Measurements from ENCODE around the gene ANXA8.
"Not testable (repeated sequence)": the region's sequence is repeated elsewhere in the genome, so short reads cannot be mapped to it uniquely, and the experiment has no call there.

ANXA8 gene

GRCh38 chr10:47462577-47463358 lies 21.1 kb downstream of the ANXA8 start:
- not testable (repeated sequence) for DNase-seq

GRCh38 chr10:47461261-47461687 lies 22.6 kb downstream of the ANXA8 start:
- peak; percentile 9 for DNase-seq

- no peak for DNase-seq
These were observed 25.3 kb downstream of the ANXA8 start for GRCh38 chr10:47458466-47459154.

- no peak for DNase-seq
These were observed 26.1 kb downstream of the ANXA8 start for GRCh38 chr10:47457826-47458225.

GRCh38 chr10:47457528-47457820 lies 26.4 kb downstream of the ANXA8 start:
- DNase-seq = no peak

- DNase-seq = no peak
These were observed 27.0 kb downstream of the ANXA8 start for GRCh38 chr10:47456794-47457527.

GRCh38 chr10:47456079-47456785 lies 27.7 kb downstream of the ANXA8 start:
- DNase-seq = no peak

GRCh38 chr10:47455350-47456078 lies 28.4 kb downstream of the ANXA8 start:
- DNase-seq = not testable (repeated sequence)

- no peak for DNase-seq
These were observed 29.2 kb downstream of the ANXA8 start for GRCh38 chr10:47454780-47455058.

- no peak for DNase-seq
These were observed 29.7 kb downstream of the ANXA8 start for GRCh38 chr10:47454008-47454779.

GRCh38 chr10:47453141-47454007 lies 30.5 kb downstream of the ANXA8 start:
- no peak for DNase-seq

- DNase-seq = no peak
These were observed 31.3 kb downstream of the ANXA8 start for GRCh38 chr10:47452495-47453140.

GRCh38 chr10:47451998-47452494 lies 31.9 kb downstream of the ANXA8 start:
- DNase-seq = no peak

GRCh38 chr10:47451273-47451997 lies 32.5 kb downstream of the ANXA8 start:
- DNase-seq = no peak

- no peak for DNase-seq
These were observed 33.5 kb downstream of the ANXA8 start for GRCh38 chr10:47450442-47450841.

GRCh38 chr10:47449979-47450378 lies 33.9 kb downstream of the ANXA8 start:
- no peak for DNase-seq

- no peak for DNase-seq
These were observed 34.6 kb downstream of the ANXA8 start for GRCh38 chr10:47449102-47449978.

GRCh38 chr10:47447705-47448104 lies 36.2 kb downstream of the ANXA8 start:
- DNase-seq = no peak

All from NCI-H526 treated with DMSO at 0.1 percent for 48 hours (cell line).